COR-L47 (cell line): Measurements from ENCODE around the gene MRPS23.
A peak's percentile ranks its signal among the peaks of the same experiment; 100 is the strongest.

Source experiments
- DNase-seq: peaks from one replicate; lab custom pipeline; 2025; lab: John Stamatoyannopoulos, UW

Gene MRPS23

GRCh38 chr17:57849874-57850754, at the start of gene MRPS23:
Gene MRPS23 (minus strand): TSS chr17:57850044. CDS start chr17:57850010, 34 bp downstream.
- DNase-seq, result peak; percentile 99

GRCh38 chr17:57899391-57899790, 49.5 kb upstream of the MRPS23 start:
- DNase-seq, result no peak

- DNase-seq, result no peak
These were observed 48.9 kb upstream of the MRPS23 start for GRCh38 chr17:57898487-57899311.

GRCh38 chr17:57895382-57896060, 45.7 kb upstream of the MRPS23 start:
- DNase-seq, result peak; percentile 31

- DNase-seq, result no peak
These were observed 45.0 kb upstream of the MRPS23 start for GRCh38 chr17:57894848-57895247.

- no peak for DNase-seq
These were observed 43.2 kb upstream of the MRPS23 start for GRCh38 chr17:57892820-57893595.

- peak; percentile 79 for DNase-seq
These were observed 42.4 kb upstream of the MRPS23 start for GRCh38 chr17:57892146-57892819.

GRCh38 chr17:57890857-57891232, 41.0 kb upstream of the MRPS23 start:
- DNase-seq, result no peak

- no peak for DNase-seq
These were observed 40.3 kb upstream of the MRPS23 start for GRCh38 chr17:57889892-57890856.

- DNase-seq, result no peak
These were observed 39.4 kb upstream of the MRPS23 start for GRCh38 chr17:57889252-57889651.

GRCh38 chr17:57888311-57889216, 38.7 kb upstream of the MRPS23 start:
- no peak for DNase-seq

GRCh38 chr17:57887161-57887560, 37.3 kb upstream of the MRPS23 start:
- DNase-seq, result no peak

- no peak for DNase-seq
These were observed 36.2 kb upstream of the MRPS23 start for GRCh38 chr17:57886020-57886419.

GRCh38 chr17:57885148-57885915, 35.5 kb upstream of the MRPS23 start:
- DNase-seq, result no peak

- DNase-seq, result no peak
These were observed 32.0 kb upstream of the MRPS23 start for GRCh38 chr17:57881783-57882351.

- DNase-seq, result no peak
These were observed 31.3 kb upstream of the MRPS23 start for GRCh38 chr17:57881143-57881542.

- DNase-seq, result no peak
These were observed 30.2 kb upstream of the MRPS23 start for GRCh38 chr17:57880086-57880456.
